HepG2 (cell line): ENCODE data around the gene ATP11A. TPM values are rescaled to one million over a fixed set of nuclear protein-coding genes. Genes with fewer than 3 reads are reported as not detected.

ENCODE experiments used
- ATAC-seq: fragments of 200-7000 bp; cut with Tn5 transposase; 3 replicates; pipeline ENCODE4 v1.9.1; 2020; ENCODE audit warnings: mild to moderate bottlenecking, moderate library complexity
- BruUV-seq: library from RNA; stranded (reverse); fragments of 400-500 nt; replicated peaks from 2 replicates; lab custom pipeline; 2021; lab: Mats Ljungman, UMichigan
- CTCF ChIA-PET: fragments of 300-600 bp; formaldehyde crosslinking; extraction: SDS; loops from one replicate; lab custom pipeline; 2021; ENCODE audit warnings: low total read pairs, inconsistent platforms, low intra/inter-chr PET ratio; lab: Yijun Ruan, JAX
- POLR2A ChIA-PET: fragments of 350-600 bp; sonication (Branson Sonifier 250); formaldehyde crosslinking; loops from one replicate; lab custom pipeline; 2020; ENCODE audit warnings: antibody characterized with exemption, inconsistent platforms; lab: Yijun Ruan, JAX
- DNase-seq: peaks from one replicate; pipeline ENCODE4 v3.0.0-alpha.2; 2015; ENCODE audit warnings: low spot score
- FAIRE-seq: peaks from 3 replicates; lab custom pipeline; 2011; peaks lifted over from hg19 to GRCh38; lab: Jason Lieb, UNC
- H2AFZ ChIP-seq: one replicate; pipeline ENCODE4 v1.6.1; 2011; ENCODE audit warnings: low read length, inconsistent platforms
- H3K27ac ChIP-seq: fragments of 300-600 bp; 3 replicates; pipeline ENCODE4 v1.8.0; 2011; ENCODE audit warnings: mixed run types, mild to moderate bottlenecking, mixed read lengths, low read length, inconsistent platforms; ENCODE audit not compliant: insufficient read depth; ENCODE audit errors: extremely low read length
- H3K27me3 ChIP-seq, 2 experiments: fragments of 200-600 bp in 1 of 2; 2 replicates in 1 of 2; 3 replicates in 1 of 2; pipeline versions ENCODE4 v1.6.0 to v1.8.0; 2011; ENCODE audit warnings: low read length in 2 of 2, mild to moderate bottlenecking in 2 of 2, moderate library complexity in 2 of 2, inconsistent platforms in 1 of 2; ENCODE audit not compliant: insufficient read depth in 2 of 2, control insufficient read depth in 1 of 2
- H3K36me3 ChIP-seq, 2 experiments: fragments of 200-600 bp in 1 of 2; replicated peaks in 1 of 2; 2 replicates in 1 of 2; 3 replicates in 1 of 2; pipeline versions ENCODE4 v1.5.1 to v1.8.0; 2011; ENCODE audit warnings: low read length in 2 of 2, inconsistent platforms in 1 of 2; ENCODE audit not compliant: insufficient read depth in 2 of 2, control insufficient read depth in 1 of 2
- H3K4me1 ChIP-seq: 2 replicates; pipeline ENCODE4 v1.5.1; 2012; ENCODE audit warnings: low read length, inconsistent platforms; ENCODE audit not compliant: insufficient read depth
- H3K4me2 ChIP-seq: 2 replicates; pipeline ENCODE4 v1.6.0; 2011; ENCODE audit warnings: low read depth, low read length, inconsistent platforms
- H3K4me3 ChIP-seq, 3 experiments: fragments of 200-600 bp in 1 of 3; sonication (generic), shearing (Covaris generic) in 1 of 3; replicated peaks in 1 of 3; 2 replicates each; pipeline ENCODE4 v1.5.1; 2011 to 2016; ENCODE audit warnings: low read length in 3 of 3, inconsistent platforms in 2 of 3, low read depth in 2 of 3, mild to moderate bottlenecking in 2 of 3, control low read depth in 1 of 3, mixed read lengths in 1 of 3; ENCODE audit not compliant: insufficient read depth in 1 of 3
- H3K79me2 ChIP-seq: one replicate; pipeline ENCODE4 v1.6.1; 2011; ENCODE audit warnings: low read length, inconsistent platforms; ENCODE audit not compliant: insufficient read depth
- H3K9ac ChIP-seq: 2 replicates; pipeline ENCODE4 v1.6.0; 2011; ENCODE audit warnings: mild to moderate bottlenecking, low read depth, low read length, inconsistent platforms; ENCODE audit not compliant: insufficient read depth
- H3K9me3 ChIP-seq: 2 replicates; pipeline ENCODE4 v1.5.1; 2012; ENCODE audit warnings: mild to moderate bottlenecking, low read length
- H4K20me1 ChIP-seq: 2 replicates; pipeline ENCODE4 v1.6.0; 2011; ENCODE audit warnings: inconsistent platforms, mild to moderate bottlenecking, low read length, moderate library complexity; ENCODE audit not compliant: insufficient read depth
- CEBPG ChIP-seq: IDR thresholded peaks from 2 replicates; pipeline ENCODE4 v1.6.1; 2016
- CTCF ChIP-seq: sonication (generic); formaldehyde crosslinking; IDR thresholded peaks from 2 replicates; pipeline ENCODE4 v1.5.0; 2020; ENCODE audit warnings: mild to moderate bottlenecking, missing genetic modification reagents, moderate library complexity
- ZBTB38 ChIP-seq: sonication (generic); formaldehyde crosslinking; IDR thresholded peaks from 2 replicates; pipeline ENCODE4 v1.5.1; 2020; ENCODE audit warnings: mild to moderate bottlenecking, missing genetic modification reagents
- ZNF121 ChIP-seq: sonication (generic); formaldehyde crosslinking; IDR thresholded peaks from 2 replicates; pipeline ENCODE4 v1.5.0; 2020; ENCODE audit warnings: mild to moderate bottlenecking, missing genetic modification reagents
- ZNF274 ChIP-seq: sonication (generic); formaldehyde crosslinking; IDR thresholded peaks from 2 replicates; pipeline ENCODE4 v1.5.1; 2020; ENCODE audit warnings: mild to moderate bottlenecking, missing genetic modification reagents
- ZNF407 ChIP-seq: sonication (generic); formaldehyde crosslinking; IDR thresholded peaks from one replicate; pipeline ENCODE4 v1.5.1; 2020; ENCODE audit warnings: mild to moderate bottlenecking, missing genetic modification reagents; ENCODE audit errors: not compliant biosample characterization
- ZNF687 ChIP-seq: sonication (generic); formaldehyde crosslinking; IDR thresholded peaks from 2 replicates; pipeline ENCODE4 v1.5.1; 2020; ENCODE audit warnings: mild to moderate bottlenecking, missing genetic modification reagents, moderate library complexity
- WGBS: methylation state at CpG from one replicate; pipeline ENCODE4 v1.1.6; 2017; ENCODE audit warnings: low lambda C conversion rate; 5-methylcytosine and 5-hydroxymethylcytosine counted together
- in situ Hi-C: cut with HindIII; loops from 2 replicates; pipeline ENCODE4 v1.10.0; 2017; ENCODE audit warnings: low pct_unique_long_range_greater_than_20kb; ENCODE audit not compliant: extremely low pct_ligation_motif_present
- intact Hi-C: fragments of 100-400 bp; cut with micrococcal nuclease; formaldehyde crosslinking; loops from one replicate; pipeline ENCODE4 v1.10.0; 2022; ENCODE audit not compliant: unreplicated experiment
- polyA plus RNA-seq, 8 experiments: library from polyadenylated mRNA; depleted of rRNA in 3 of 8; stranded (reverse) in 7 of 8; unstranded in 1 of 8; fragments of >200 nt; fragmentation: Illumina TruSeq in 4 of 8; extraction: Trizol in 4 of 8; gene quantifications; 2 replicates each; pipeline versions ENCODE4 v1.2.1 to v1.2.3, GENCODE V29; 2011 to 2016; ENCODE audit warnings: low read depth in 4 of 8, missing spikeins in 1 of 8, mixed read lengths in 1 of 8; ENCODE audit not compliant: insufficient read depth in 1 of 8
- total RNA-seq, 5 experiments: library from RNA; depleted of rRNA; stranded (reverse); fragments of >200 nt; fragmentation: Illumina TruSeq; extraction: Trizol; gene quantifications; 2 replicates each; pipeline ENCODE4 v1.2.3, GENCODE V29; 2016; ENCODE audit warnings: low read depth in 1 of 5

ATP11A gene
- total and polyA plus RNA-seq, 2 of the 13 experiments (the other 11 are each of a cell fraction or from before 2014, with no cell fraction given): 18.4 to 20.1 TPM

- TF ChIP-seq ZNF687 (CRISPR knock-in tag): 0 out of 2 replicates have a peak, but pooled peaks have one; percentile 13
- no peak for TF ChIP-seq CEBPG
These were observed 54.6 kb downstream of the ATP11A start (continued) for GRCh38 chr13:112744168-112745021.

GRCh38 chr13:112746044-112746443 lies 56.2 kb downstream of the ATP11A start:
- 98% methylated on average over 28 of the region's 29 CpGs for WGBS
- H3K27me3 ChIP-seq: no peaks in the 10 kb centered on the region
- FAIRE-seq (no peak), ATAC-seq (no peak), DNase-seq (no peak)
- ChIA-PET POLR2A (no interaction called here), CTCF (no interaction called here)
- intact Hi-C loops: no loop called here
- no peak overlapping the region for H2AFZ ChIP-seq
- peaks cover 62% of the 10 kb centered on the region for H4K20me1 ChIP-seq
- H3K79me2 ChIP-seq: peaks cover 85% of the 10 kb centered on the region
- H3K27ac ChIP-seq: no peak overlapping the region
- no peak overlapping the region for H3K9ac ChIP-seq
- H3K36me3 ChIP-seq: peaks cover 1 to 5% of the 10 kb centered on the region in 2 experiments; a peak in 2 of 5 replicates
- no TSS peak for BruUV-seq
- no peak overlapping the region for H3K4me3 ChIP-seq
- no peak overlapping the region for H3K4me2 ChIP-seq
- no peaks in the 10 kb centered on the region for H3K9me3 ChIP-seq
- in situ Hi-C loops: no loop called here
- peaks cover 30% of the 10 kb centered on the region for H3K4me1 ChIP-seq
- TF ChIP-seq ZNF274 (CRISPR knock-in tag) (no peak), ZNF407 (CRISPR knock-in tag) (no peak), CTCF (CRISPR knock-in tag) (no peak), ZNF121 (CRISPR knock-in tag) (no peak), ZBTB38 (CRISPR knock-in tag) (peak; percentile 79)
